WTC11 (cell line): ENCODE data around the gene PPM1D. TPM values are rescaled to one million over a fixed set of nuclear protein-coding genes. Genes with fewer than 3 reads are reported as not detected.

Experiments
- ATAC-seq: fragments of 200-7000 bp; cut with Tn5 transposase; 2 replicates; pipeline ENCODE4 v1.10.0; 2021; ENCODE audit warnings: mild to moderate bottlenecking, moderate library complexity
- CTCF ChIA-PET: fragments of 300-600 bp; sonication (Branson Sonifier 250); formaldehyde crosslinking; loops from one replicate; lab custom pipeline; 2021; ENCODE audit warnings: antibody characterized with exemption; lab: Charles Lee
- POLR2A ChIA-PET: fragments of 350-600 bp; sonication (Branson Sonifier 250); formaldehyde crosslinking; loops from one replicate; lab custom pipeline; 2021; ENCODE audit warnings: antibody characterized with exemption; lab: Charles Lee
- DNase-seq: peaks from one replicate; pipeline ENCODE4 v3.0.0; 2021; ENCODE audit warnings: low spot score
- H3K27ac Mint-ChIP-seq: 2 replicates; pipeline ENCODE4 v1.8.0; 2021; ENCODE audit warnings: mixed read lengths
- H3K27me3 Mint-ChIP-seq: 2 replicates; pipeline ENCODE4 v1.8.0; 2021; ENCODE audit warnings: low read depth, mild to moderate bottlenecking, moderate library complexity, mixed read lengths
- H3K36me3 Mint-ChIP-seq: 2 replicates; pipeline ENCODE4 v1.8.0; 2021; ENCODE audit warnings: mixed read lengths
- H3K4me1 Mint-ChIP-seq: 2 replicates; pipeline ENCODE4 v1.8.0; 2022; ENCODE audit warnings: mixed read lengths
- H3K4me3 Mint-ChIP-seq: 2 replicates; pipeline ENCODE4 v1.8.0; 2021; ENCODE audit warnings: mild to moderate bottlenecking, moderate library complexity, mixed read lengths
- H3K9me3 Mint-ChIP-seq: 2 replicates; pipeline ENCODE4 v1.8.0; 2021; ENCODE audit warnings: mixed read lengths
- ARID4B ChIP-seq: sonication (generic); formaldehyde crosslinking; IDR thresholded peaks from 2 replicates; pipeline ENCODE4 v1.8.0; 2023; ENCODE audit warnings: missing genetic modification reagents, mild to moderate bottlenecking, borderline replicate concordance
- CTCF ChIP-seq: fragments of 200-600 bp; IDR thresholded peaks from 2 replicates; pipeline ENCODE4 v1.8.0; 2022; ENCODE audit warnings: antibody characterized with exemption
- E2F1 ChIP-seq: sonication (generic); formaldehyde crosslinking; IDR thresholded peaks from 2 replicates; pipeline ENCODE4 v1.8.0; 2022; ENCODE audit warnings: mild to moderate bottlenecking, missing genetic modification reagents
- E2F5 ChIP-seq: sonication (generic); formaldehyde crosslinking; IDR thresholded peaks from 2 replicates; pipeline ENCODE4 v1.8.1; 2022; ENCODE audit warnings: mild to moderate bottlenecking, moderate library complexity, missing genetic modification reagents
- GABPB1 ChIP-seq: sonication (generic); formaldehyde crosslinking; IDR thresholded peaks from 2 replicates; pipeline ENCODE4 v1.8.1; 2023; ENCODE audit warnings: mild to moderate bottlenecking, missing genetic modification reagents
- SP1 ChIP-seq: sonication (generic); formaldehyde crosslinking; conservative IDR thresholded peaks from 2 replicates; pipeline ENCODE4 v1.8.1; 2022; ENCODE audit warnings: missing genetic modification reagents
- ZNF281 ChIP-seq: sonication (generic); formaldehyde crosslinking; IDR thresholded peaks from 2 replicates; pipeline ENCODE4 v1.8.0; 2023; ENCODE audit warnings: mild to moderate bottlenecking, missing genetic modification reagents
- total RNA-seq: library from RNA; stranded (reverse); gene quantifications from 3 replicates; pipeline ENCODE4 v1.2.3, GENCODE V29; 2021

PPM1D gene
- total RNA-seq, 1 experiment from 2014 or later = 20.4 TPM

GRCh38 chr17:60637683-60638082 is 37.7 kb downstream of the PPM1D start (continued):
- TF ChIP-seq ARID4B (CRISPR knock-in tag) (no peak), ZNF281 (CRISPR knock-in tag) (no peak)

GRCh38 chr17:60639019-60639330 is 39.0 kb downstream of the PPM1D start:
- no peak for ATAC-seq
- CTCF ChIA-PET = interaction anchor here (0.6 to 2.7 kb wide), 4 partner anchors 22 to 49 kb away, joined by 3 to 8 read pairs (median 4); no protein-coding TSS in a partner anchor
- POLR2A ChIA-PET = no interaction called here
- Mint-ChIP-seq H3K36me3 (peaks cover 15% of the 10 kb centered on the region), H3K27me3 (no peaks in the 10 kb centered on the region), H3K4me3 (no peak overlapping the region), H3K27ac (no peak overlapping the region), H3K4me1 (peaks cover 5% of the 10 kb centered on the region), H3K9me3 (no peaks in the 10 kb centered on the region)
- DNase-seq = no peak
- TF ChIP-seq E2F1 (no peak), E2F5 (no peak), GABPB1 (CRISPR knock-in tag) (no peak), CTCF (peak; percentile 15; the same call in 1 of the 2 replicates)

- Mint-ChIP-seq H3K4me3 (no peak overlapping the region), H3K4me1 (peaks cover 5% of the 10 kb centered on the region), H3K27ac (no peak overlapping the region), H3K27me3 (no peaks in the 10 kb centered on the region), H3K36me3 (peaks cover 12% of the 10 kb centered on the region), H3K9me3 (no peaks in the 10 kb centered on the region)
- TF ChIP-seq SP1 (CRISPR knock-in tag) (no peak), CTCF (peak; percentile 27; the same call in 1 of the 2 replicates)
- ChIA-PET CTCF (interaction anchor here (0.6 to 2.7 kb wide), 14 partner anchors 10 to 397 kb away, joined by 3 to 8 read pairs (median 4); partner anchors contain the start of gene PPM1D), POLR2A (interaction anchor here (0.7 kb wide), 1 partner anchor 218 kb away, joined by 3 read pairs; the partner anchor contains the start of gene CHCT1)
- no peak for DNase-seq
- peak; percentile 58 for ATAC-seq
Observed at GRCh38 chr17:60640503-60640902, 40.5 kb downstream of the PPM1D start.
